Measurements from ENCODE around the gene FBLN7.
"Not testable (repeated sequence)": the region's sequence is repeated elsewhere in the genome, so short reads cannot be mapped to it uniquely, and the experiment has no call there.

FBLN7 gene, protein sequence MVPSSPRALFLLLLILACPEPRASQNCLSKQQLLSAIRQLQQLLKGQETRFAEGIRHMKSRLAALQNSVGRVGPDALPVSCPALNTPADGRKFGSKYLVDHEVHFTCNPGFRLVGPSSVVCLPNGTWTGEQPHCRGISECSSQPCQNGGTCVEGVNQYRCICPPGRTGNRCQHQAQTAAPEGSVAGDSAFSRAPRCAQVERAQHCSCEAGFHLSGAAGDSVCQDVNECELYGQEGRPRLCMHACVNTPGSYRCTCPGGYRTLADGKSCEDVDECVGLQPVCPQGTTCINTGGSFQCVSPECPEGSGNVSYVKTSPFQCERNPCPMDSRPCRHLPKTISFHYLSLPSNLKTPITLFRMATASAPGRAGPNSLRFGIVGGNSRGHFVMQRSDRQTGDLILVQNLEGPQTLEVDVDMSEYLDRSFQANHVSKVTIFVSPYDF

DNA sequence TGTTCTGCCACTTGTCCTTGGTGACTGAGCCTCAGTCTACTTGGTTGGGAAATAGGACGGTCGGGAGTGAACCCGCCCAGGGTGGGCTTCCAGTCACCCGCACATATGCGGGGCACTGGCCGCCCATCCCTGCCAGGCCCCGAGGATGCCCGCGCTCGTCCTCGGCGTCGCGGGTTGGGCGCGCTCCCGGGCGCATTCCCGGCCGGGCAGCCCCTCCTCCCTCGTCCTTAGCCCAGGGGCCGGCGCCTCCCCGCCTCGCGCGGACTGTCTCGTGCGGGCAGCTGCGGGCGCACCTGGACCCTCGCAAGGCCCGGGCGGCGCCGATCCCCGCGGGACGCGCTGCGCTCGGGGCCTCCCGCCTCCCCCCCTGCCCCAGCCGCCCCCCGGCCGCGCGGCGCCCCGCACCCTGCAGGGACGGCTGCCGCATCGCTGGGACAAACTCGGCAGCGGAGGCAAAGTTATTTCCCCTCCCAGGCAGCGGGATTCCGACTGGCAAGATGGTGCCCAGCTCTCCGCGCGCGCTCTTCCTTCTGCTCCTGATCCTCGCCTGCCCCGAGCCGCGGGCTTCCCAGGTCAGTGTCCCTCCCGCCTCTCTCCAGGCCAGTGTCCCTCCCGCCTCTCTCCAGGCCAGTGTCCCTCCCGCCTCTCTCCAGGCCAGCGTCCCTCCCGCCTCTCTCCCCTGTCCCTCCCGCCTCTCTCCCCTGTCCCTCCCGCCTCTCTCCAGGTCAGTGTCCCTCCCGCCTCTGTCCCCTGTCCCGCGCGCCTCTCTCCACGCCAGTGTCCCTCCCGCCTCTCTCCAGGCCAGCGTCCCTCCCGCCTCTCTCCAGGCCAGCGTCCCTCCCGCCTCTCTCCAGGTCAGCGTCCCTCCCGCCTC is at the start of gene FBLN7:
Gene FBLN7 (plus strand): TSS at position 227 of the 874 bp plus-strand sequence. CDS start 271 bp downstream, at position 498.
- DNase-seq (ENCODE audit: low read depth), result no peak

GRCh38 chr2:112089375-112089774 is 48.8 kb upstream of the FBLN7 start:
- DNase-seq (ENCODE audit: low read depth), result no peak

DNA sequence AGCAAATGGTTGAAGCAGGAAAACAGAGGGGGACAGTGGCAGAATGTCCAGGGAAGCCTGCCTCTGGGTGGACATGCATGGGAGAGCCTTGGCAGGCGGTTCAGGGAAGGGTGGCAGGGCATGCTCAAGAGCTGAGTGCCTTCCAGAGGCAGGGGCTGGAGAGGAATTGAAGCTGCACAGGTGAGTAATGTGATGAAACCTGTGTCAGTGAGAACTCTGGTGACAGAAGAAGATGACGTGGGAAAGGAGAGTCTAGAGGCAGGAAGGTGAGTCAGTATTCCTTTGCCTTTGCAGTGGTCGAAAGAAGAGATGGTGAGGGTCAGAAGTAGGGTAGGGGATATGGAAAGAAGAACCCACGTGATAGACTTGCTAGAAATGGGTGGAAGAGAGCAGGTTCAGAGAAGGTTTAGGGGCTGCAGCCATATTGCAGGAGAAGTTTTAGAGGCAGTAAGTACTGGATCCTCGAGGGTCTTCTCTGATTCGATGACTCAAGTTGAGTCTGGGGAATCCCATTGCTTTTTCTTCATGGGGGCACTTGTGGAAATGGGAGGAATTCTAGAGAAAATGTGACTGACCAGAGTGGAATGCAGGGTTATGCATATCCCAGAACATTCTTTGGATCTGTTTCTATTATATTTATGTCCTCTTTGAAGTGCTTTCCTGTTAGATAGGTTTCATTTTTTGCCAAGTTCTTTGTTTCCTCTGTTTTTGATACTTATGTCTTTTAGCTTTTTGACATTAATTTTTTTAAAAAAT is 45.7 kb upstream of the FBLN7 start:
- no peak for DNase-seq (ENCODE audit: low read depth)

GRCh38 chr2:112093216-112093615 is 45.0 kb upstream of the FBLN7 start:
- no peak for DNase-seq (ENCODE audit: low read depth)

- DNase-seq (ENCODE audit: low read depth), result no peak
Measured at GRCh38 chr2:112095681-112096080, 42.5 kb upstream of the FBLN7 start.

DNA sequence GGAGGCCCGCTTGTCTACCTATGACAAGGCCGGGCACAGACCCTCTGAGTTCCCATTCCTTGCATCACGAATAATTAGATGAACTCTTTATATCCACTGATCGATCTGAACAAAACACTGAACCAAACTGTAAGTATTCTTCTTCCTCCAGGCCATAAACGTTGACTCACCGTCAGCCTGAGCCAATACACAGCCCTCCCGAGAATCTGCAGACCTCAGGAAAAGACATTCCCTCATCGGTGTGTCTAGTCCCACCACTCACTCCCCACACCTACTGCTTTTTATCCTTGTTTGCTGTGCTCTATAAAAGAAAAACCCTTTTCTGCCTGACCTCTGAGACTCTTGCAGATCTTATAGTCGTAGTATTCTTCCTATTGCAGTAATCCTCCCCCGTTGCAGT is 42.1 kb upstream of the FBLN7 start:
- no peak for DNase-seq (ENCODE audit: low read depth)

DNA sequence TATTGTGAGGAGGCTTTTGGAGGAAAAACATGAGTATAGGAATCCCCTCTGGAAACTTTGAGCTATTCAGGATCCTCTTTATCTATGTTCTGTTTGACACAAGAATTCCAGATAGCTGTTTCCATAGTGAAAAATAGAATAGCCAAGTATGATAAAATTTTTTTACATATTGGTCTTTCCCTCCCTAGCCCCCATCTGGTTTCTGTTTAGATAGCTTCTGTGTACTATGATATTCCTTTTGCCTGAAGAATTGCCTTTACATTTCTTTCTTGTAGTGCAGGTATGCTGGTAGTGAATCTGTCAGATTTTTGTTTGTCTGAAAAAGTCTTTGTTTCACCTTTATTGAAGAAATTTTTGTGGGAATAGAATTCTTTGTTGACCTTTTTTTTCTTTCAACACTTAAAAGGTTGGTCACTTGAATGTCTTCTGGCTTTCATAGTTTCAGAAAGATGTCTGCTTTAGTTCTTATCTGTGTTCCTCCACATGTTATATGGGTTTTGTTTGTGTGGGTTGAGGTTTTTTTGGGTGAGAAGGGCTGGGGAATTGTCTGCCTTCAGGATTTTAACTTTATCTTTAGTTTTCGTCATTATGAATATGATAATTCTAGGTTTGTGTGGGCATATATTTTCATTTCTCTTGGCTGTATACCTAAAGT is 29.9 kb upstream of the FBLN7 start:
- DNase-seq (ENCODE audit: low read depth), result no peak

- no peak for DNase-seq (ENCODE audit: low read depth)
Measured at GRCh38 chr2:112109278-112109677, 28.9 kb upstream of the FBLN7 start.

DNA sequence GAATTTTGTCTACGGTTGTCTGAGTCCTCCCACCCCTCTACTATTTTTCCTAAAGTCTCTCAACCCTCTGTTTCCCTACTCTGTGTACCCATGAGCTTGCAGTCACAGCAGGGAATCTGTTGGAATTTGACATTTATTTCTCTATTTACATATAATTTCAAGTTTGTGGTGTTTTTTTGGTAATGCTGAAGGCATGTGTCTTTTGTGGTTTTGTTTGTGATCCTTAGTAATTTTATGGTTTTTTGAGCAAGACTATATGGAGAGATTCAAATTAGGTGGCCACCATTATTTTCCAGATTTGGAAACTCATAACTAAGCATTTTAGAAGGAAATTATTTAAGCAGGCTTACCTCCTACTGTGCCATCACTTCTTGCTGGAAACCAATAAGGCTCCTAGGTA is 27.2 kb upstream of the FBLN7 start:
- DNase-seq (ENCODE audit: low read depth), result no peak

GRCh38 chr2:112113354-112113753 is 24.8 kb upstream of the FBLN7 start:
- DNase-seq (ENCODE audit: low read depth), result not testable (repeated sequence)

DNA sequence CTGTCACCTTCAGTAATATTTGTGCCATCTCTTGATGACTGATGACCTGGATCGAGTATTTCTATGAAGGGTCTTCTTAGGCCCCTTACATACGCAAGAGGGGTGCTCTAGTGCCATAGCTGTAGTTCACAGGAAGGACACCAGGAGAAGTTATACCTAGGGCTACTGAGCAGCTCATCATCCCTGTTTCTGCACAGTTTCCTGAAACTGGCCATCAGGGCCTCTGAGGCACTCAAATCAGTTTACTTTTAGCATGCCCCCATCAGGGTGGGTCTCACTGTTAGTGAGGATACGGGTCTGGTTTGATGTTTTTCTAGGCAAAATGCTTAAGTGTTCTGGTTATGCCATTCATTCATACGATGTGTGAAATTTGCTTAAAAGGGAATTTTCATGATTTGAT is 20.0 kb upstream of the FBLN7 start:
- no peak for DNase-seq (ENCODE audit: low read depth)

DNA sequence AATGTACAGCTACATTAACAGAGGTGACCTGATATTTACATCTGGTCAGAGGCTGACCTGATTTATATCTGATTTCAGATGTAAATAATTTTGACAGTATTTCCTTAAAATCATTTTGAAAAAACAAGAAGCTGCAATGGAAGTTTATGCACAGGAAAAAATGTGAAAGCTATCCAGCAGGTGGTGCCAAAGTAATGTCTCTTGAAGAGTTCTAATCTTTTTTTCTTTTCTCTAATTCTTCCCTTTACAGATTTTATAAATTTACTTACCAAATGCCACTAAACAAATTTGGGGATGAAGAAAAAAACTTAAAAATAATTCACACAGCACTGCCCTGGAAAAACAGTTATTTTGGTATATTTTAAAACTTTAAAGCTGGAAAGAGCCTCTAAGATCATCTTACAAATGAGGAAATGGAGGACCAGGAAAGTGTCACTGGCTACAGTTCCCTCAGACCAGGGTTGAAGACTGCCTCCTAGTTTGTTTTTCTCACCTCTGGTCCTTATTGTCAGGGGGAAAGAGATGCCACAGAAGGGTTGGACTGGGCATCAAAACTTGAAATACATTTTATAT is 16.4 kb upstream of the FBLN7 start:
- no peak for DNase-seq (ENCODE audit: low read depth)

- no peak for DNase-seq (ENCODE audit: low read depth)
Measured at GRCh38 chr2:112129060-112129459, 9.1 kb upstream of the FBLN7 start.

GRCh38 chr2:112133344-112133743 is 4.8 kb upstream of the FBLN7 start:
- no peak for DNase-seq (ENCODE audit: low read depth)

GRCh38 chr2:112134120-112134519 is 4.1 kb upstream of the FBLN7 start:
- no peak for DNase-seq (ENCODE audit: low read depth)

GRCh38 chr2:112136096-112136495 is 2.1 kb upstream of the FBLN7 start:
- no peak for DNase-seq (ENCODE audit: low read depth)

DNA sequence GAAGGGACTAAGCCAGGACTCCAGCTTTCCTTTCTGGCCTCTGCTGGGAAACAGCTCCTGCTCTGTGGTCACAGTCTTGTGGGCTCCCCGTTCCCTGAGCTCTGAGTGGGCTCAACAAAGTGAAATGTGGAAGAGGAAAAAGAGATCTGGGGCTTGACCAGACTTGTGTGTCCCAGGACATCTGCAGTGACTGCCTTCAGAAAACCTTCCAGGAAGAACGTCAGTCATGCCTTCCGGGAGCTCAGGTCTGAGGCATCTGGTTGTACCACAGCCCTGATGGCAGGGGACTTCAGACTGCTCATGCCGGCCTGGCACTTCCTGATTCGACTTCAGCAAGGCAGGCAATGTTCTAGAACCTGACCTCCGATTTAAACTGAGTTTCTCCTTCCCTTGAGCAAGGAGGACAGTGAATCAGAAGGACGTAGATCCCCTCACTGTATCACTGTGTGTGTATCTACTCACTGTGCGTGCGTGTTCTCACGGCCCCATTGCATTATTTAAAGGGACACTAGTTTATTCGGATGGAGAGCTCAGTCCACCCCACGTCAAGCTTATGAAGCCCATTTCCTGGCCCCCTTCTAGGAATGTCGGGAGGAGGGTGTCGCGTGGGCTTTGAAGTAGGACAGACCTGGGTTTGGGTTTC is 548 bp upstream of the FBLN7 start:
- DNase-seq (ENCODE audit: low read depth), result no peak

- not testable (repeated sequence) for DNase-seq (ENCODE audit: low read depth)
Measured at GRCh38 chr2:112139033-112139614, 939 bp downstream of the FBLN7 start.

GRCh38 chr2:112139661-112140204 is 1.5 kb downstream of the FBLN7 start:
- DNase-seq (ENCODE audit: low read depth), result not testable (repeated sequence)

- no peak for DNase-seq (ENCODE audit: low read depth)
Measured at GRCh38 chr2:112140205-112140802, 2.1 kb downstream of the FBLN7 start.
